Purkinje cell (primary cell): ENCODE data around the gene CLBA1. TPM values are rescaled to one million over a fixed set of nuclear protein-coding genes. Genes with fewer than 3 reads are reported as not detected.

Experiments used
- polyA plus RNA-seq: library from polyadenylated mRNA; unstranded; fragments of >200 nt; fragmentation: Nextera tagmentation; gene quantifications from 2 replicates; pipeline ENCODE4 v1.2.1, GENCODE V29; 2014

CLBA1 gene
- 1.5 and 5.5 TPM in 2 replicates for polyA plus RNA-seq

DNA sequence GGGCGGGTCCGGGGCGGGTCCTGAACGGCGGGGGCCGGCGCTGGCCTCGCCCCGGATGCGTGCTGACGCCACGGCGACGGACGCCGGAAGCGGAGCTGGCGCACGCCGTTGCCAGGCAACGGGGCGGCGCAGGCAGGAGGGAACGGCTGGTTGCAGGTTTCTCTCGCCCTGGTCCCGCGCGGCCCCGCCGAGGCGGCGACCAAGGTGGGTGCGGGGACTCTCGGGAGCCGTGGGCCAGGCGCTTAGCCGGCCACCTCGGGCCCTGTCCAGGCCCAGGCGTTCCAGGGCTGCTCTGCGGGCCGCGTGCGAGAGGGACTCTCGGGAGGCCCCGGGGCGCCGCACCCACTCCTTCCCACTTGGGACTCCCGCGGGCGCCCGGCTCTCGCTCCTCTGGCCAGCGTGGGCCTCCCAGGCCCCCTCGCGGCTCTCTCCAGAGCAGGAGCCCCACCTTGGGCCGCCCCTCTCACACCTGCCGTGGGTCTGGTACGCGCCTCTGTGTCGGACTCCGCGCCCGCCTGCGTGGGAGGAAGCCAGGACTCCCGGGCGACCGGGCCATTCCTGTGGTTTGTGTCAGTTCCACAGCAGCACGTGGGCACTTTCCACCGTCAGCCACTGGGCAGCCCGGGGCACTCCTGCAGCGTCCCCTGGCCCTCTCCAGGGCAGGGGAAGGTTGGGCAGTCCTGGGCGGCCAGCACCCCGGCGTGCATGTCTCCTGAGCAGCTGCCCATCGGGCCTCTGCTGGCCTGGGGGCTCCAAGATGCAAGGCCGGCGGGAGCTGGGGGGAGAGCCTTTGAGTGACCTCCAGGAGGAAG is at the start of gene CLBA1:
TSS of gene CLBA1 (plus strand) at position 114 of the 812 bp plus-strand sequence. CDS start at position 758, 644 bp downstream.

DNA sequence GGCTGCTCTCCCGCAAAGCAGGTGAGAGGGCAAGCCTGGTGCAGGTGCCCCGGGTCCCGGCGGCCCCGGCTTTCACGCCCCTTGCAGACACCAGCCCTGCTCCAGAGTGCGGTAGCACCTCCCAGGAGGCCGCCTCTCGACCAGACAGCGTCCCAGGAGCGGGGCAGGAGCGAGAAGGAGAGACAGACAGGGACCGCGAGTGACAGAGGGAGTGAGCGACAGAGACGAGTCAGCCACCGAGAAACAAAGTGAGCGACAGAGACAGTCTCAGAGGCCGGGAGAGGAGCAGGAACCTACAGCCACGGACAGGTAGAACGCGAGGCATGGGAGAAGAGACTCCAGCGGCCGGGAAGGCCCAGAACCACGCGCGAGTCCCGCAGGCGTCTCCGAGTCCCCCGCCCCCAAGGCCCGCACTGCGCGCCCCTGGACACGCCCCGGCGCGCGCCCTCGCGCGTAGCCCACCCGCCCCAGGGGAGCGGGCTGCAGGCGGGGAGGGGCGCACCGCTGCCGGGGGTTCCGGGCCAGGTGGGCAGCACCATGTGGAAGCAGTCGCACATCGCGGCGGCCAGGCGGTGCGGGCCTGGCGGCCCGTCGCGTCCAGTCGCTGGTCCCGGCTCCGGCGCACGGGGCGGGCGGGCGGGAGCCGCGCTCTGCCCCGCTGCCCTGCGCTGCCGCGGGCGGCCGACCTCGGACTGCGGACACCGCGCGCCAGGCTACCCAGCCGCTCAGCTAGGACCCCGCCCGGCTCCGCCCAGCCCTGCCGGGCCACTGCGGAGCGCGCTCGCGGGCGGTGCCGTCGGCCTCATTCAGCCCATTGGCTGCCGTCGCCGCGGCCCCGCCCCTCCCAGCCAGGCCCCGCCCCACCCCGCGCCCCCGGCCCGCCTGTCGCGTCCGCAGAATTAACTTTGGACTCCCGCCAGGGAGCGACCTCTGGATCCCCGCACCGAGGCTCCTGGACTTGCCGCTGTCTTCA is 7.6 kb upstream of the CLBA1 start, which contains the start of gene AHNAK2:
TSS of gene AHNAK2 (minus strand) at position 694 of the 973 bp plus-strand sequence. CDS start at position 557, 137 bp downstream.

DNA sequence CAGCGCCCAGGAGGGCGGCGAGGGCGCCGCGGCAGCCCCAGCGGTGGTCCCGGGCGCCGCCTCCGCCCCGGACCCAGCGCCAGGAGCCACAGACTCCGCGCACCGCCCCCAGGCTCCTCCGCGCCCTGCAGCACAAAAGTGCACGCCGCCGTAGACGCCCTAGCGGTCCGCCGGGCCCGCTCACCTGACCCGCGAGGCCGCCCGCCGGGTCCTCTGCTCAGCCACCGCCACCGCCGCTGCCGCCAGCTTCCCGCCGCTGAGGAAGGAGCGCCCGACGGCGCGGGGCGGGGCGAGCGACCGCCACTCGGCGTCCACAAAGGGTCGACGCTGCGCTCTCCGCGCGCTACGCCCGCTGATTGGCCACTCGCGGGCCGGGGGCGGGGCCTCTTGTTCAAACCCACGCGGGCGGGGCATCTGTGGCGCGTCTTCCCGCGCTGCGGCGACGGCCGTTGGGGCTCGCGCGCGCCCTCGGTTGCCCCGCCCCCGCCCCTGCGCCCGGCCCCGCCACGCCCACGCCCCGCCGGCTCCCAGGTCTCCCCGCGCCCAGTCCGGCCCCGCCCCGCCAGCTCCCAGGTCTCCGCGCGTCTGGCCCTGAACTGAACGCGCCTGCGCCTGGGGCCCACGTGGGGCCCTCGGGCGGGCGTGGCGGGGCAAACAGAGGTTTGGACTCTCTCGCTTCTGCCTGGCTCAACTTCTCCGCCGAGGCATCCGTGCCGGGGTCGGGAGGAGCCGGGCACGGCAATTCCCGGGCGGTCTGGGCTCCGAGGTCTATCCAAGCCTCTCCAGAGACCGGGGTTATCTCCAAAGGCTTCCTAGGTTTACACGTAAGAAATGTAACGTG is 35.4 kb downstream of the CLBA1 start, which contains the start of gene CDCA4:
TSS of gene CDCA4 (minus strand) at position 269 of the 841 bp plus-strand sequence. CDS start 9,154 bp downstream, outside the sequence.

Other genes starting within 250 kb of the CLBA1 start
- gene SIVA1, start 232.6 kb upstream of the CLBA1 start, polyA plus RNA-seq: 26.9 and 30.6 TPM in 2 replicates
- gene AKT1, start 190.0 kb upstream of the CLBA1 start, polyA plus RNA-seq: 0.87 and 1.9 TPM in 2 replicates
- not detected in 2 replicates for gene ZBTB42, start 184.7 kb upstream of the CLBA1 start, polyA plus RNA-seq
- gene CEP170B, start 120.5 kb upstream of the CLBA1 start, polyA plus RNA-seq: 0.31 and 0.87 TPM in 2 replicates
- 2.2 TPM in 1 of 2 replicates, not detected in the other for gene PLD4, start 60.9 kb upstream of the CLBA1 start, polyA plus RNA-seq
- gene AHNAK2, start 7.4 kb upstream of the CLBA1 start, polyA plus RNA-seq: 3.8 and 6.1 TPM in 2 replicates
- gene CDCA4, start 35.3 kb downstream of the CLBA1 start, polyA plus RNA-seq: 0.36 and 1.2 TPM in 2 replicates
- gene GPR132, start 79.6 kb downstream of the CLBA1 start, polyA plus RNA-seq: 0.20 and 0.22 TPM in 2 replicates
- 0.31 and 0.95 TPM in 2 replicates for gene JAG2, start 183.0 kb downstream of the CLBA1 start, polyA plus RNA-seq
- 2.7 and 10.0 TPM in 2 replicates for gene NUDT14, start 195.5 kb downstream of the CLBA1 start, polyA plus RNA-seq